Activated T-helper 1 cell treated with anti-CD3 and anti-CD28 coated beads, Interleukin-12 subunit alpha, Interleukin-12 subunit beta, Interleukin-2, Interleukin-4 antibody, amounts not matched to agents 30 ng/mL and 10 ng/mL and 1 ng/mL, durations not matched to agents 14 hours and 24 hours and 36 hours (primary cell): ENCODE results near the gene CD55. TPM values are rescaled to one million over a fixed set of nuclear protein-coding genes. Genes with fewer than 3 reads are reported as not detected.

Experiments
- DNase-seq: peaks from one replicate; pipeline ENCODE4 v3.0.0; 2021; ENCODE audit warnings: low spot score
- H3K27ac Mint-ChIP-seq: one replicate; pipeline ENCODE4 v1.8.0; 2021; ENCODE audit warnings: mild to moderate bottlenecking, mixed read lengths
- H3K27me3 Mint-ChIP-seq: one replicate; pipeline ENCODE4 v1.8.0; 2022; ENCODE audit warnings: mild to moderate bottlenecking, moderate library complexity, mixed read lengths; ENCODE audit not compliant: insufficient read depth
- H3K36me3 Mint-ChIP-seq: one replicate; pipeline ENCODE4 v1.8.0; 2021; ENCODE audit warnings: low read depth, mixed read lengths
- H3K4me1 Mint-ChIP-seq: one replicate; pipeline ENCODE4 v1.8.0; 2021; ENCODE audit warnings: low read depth, mixed read lengths
- H3K4me3 Mint-ChIP-seq: one replicate; pipeline ENCODE4 v1.8.0; 2021; ENCODE audit warnings: mild to moderate bottlenecking, moderate library complexity, mixed read lengths
- H3K9me3 Mint-ChIP-seq: one replicate; pipeline ENCODE4 v1.8.0; 2021; ENCODE audit warnings: mixed read lengths
- intact Hi-C: fragments of 100-400 bp; cut with micrococcal nuclease; formaldehyde crosslinking; loops from one replicate; pipeline ENCODE4 v1.15.1; 2024
- total RNA-seq: library from RNA; stranded (reverse); gene quantifications from 2 replicates; pipeline ENCODE4 v1.2.3, GENCODE V29; 2022

Gene CD55
- total RNA-seq, 1 donor from 2014 or later, result 178 TPM

- H3K4me1 Mint-ChIP-seq, result peaks cover 35% of the 10 kb centered on the region
- H3K9me3 Mint-ChIP-seq, result peaks cover 32% of the 10 kb centered on the region
- no peak for DNase-seq
- H3K27ac Mint-ChIP-seq, result no peak overlapping the region
- no peak overlapping the region for H3K4me3 Mint-ChIP-seq
- intact Hi-C loops, result no loop called here
- peaks cover 2% of the 10 kb centered on the region for H3K27me3 Mint-ChIP-seq
- peaks cover 13% of the 10 kb centered on the region for H3K36me3 Mint-ChIP-seq
Measured at GRCh38 chr1:207288315-207288714, 33.2 kb upstream of the CD55 start.

- DNase-seq, result no peak
- Mint-ChIP-seq H3K27me3 (peaks cover 2% of the 10 kb centered on the region), H3K4me3 (no peak overlapping the region), H3K4me1 (peaks cover 22% of the 10 kb centered on the region), H3K36me3 (peaks cover 15% of the 10 kb centered on the region), H3K9me3 (peaks cover 32% of the 10 kb centered on the region), H3K27ac (no peak overlapping the region)
- intact Hi-C loops, result no loop called here
Measured at GRCh38 chr1:207289756-207290155, 31.7 kb upstream of the CD55 start.

DNA sequence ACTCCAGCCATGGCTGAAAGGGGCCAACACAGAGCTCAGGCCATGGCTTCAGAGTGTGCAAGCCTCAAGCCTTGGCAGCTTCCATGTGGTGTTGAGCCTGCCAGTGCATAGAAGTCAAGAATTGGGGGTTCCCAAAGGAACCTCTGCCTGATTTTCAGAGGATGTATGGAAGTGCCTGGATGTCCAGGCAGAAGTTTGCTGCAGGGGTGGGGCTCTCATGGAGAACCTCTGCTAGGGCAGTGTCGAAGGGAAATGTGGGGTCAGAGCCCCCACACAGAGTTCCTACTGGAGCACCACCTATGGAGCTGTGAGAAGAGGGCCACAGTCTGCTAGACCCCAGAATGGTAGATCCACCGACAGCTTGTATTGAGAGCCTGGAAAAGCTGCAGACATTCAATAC is 29.8 kb upstream of the CD55 start:
- Mint-ChIP-seq H3K9me3 (peaks cover 29% of the 10 kb centered on the region), H3K4me3 (no peak overlapping the region), H3K4me1 (peaks cover 5% of the 10 kb centered on the region), H3K27me3 (peaks cover 5% of the 10 kb centered on the region), H3K27ac (no peak overlapping the region), H3K36me3 (peaks cover 12% of the 10 kb centered on the region)
- intact Hi-C loops, result no loop called here
- DNase-seq, result no peak

DNA sequence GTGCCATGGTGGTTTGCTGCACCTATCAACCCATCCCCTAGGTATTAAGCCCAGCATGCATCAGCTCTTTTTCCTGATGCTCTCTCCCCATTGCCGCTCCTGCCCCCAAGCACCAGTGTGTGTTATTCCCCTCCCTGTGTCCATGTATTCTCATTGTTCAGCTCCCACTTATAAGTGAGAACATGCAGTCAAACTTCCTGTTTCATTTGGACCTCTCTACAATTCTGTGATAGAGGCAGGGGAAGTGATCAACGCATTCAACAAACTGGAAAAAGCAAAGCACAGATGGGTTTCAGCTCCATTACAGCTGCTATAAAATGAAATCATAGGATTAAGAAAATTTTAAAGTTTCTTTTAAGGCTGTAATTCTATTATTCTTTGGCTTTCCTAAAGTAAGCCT is 23.3 kb upstream of the CD55 start:
- intact Hi-C loops, result no loop called here
- Mint-ChIP-seq H3K36me3 (peaks cover 7% of the 10 kb centered on the region), H3K27ac (no peak overlapping the region), H3K9me3 (peaks cover 10% of the 10 kb centered on the region), H3K4me3 (no peak overlapping the region), H3K27me3 (peaks cover 3% of the 10 kb centered on the region), H3K4me1 (peaks cover 21% of the 10 kb centered on the region)
- no peak for DNase-seq

GRCh38 chr1:207298636-207299398 is 22.7 kb upstream of the CD55 start:
- Mint-ChIP-seq H3K9me3 (peaks cover 10% of the 10 kb centered on the region), H3K36me3 (peaks cover 5% of the 10 kb centered on the region), H3K4me3 (no peak overlapping the region), H3K4me1 (peaks cover 24% of the 10 kb centered on the region), H3K27me3 (peaks cover 3% of the 10 kb centered on the region), H3K27ac (no peak overlapping the region)
- no peak for DNase-seq
- intact Hi-C loops, result no loop called here

GRCh38 chr1:207300970-207301369 is 20.5 kb upstream of the CD55 start:
- DNase-seq, result no peak
- H3K36me3 Mint-ChIP-seq, result peaks cover 5% of the 10 kb centered on the region
- no peak overlapping the region for H3K27ac Mint-ChIP-seq
- peaks cover 2% of the 10 kb centered on the region for H3K27me3 Mint-ChIP-seq
- H3K4me1 Mint-ChIP-seq, result peaks cover 24% of the 10 kb centered on the region
- H3K9me3 Mint-ChIP-seq, result peaks cover 10% of the 10 kb centered on the region
- H3K4me3 Mint-ChIP-seq, result no peak overlapping the region
- intact Hi-C loops, result no loop called here

DNA sequence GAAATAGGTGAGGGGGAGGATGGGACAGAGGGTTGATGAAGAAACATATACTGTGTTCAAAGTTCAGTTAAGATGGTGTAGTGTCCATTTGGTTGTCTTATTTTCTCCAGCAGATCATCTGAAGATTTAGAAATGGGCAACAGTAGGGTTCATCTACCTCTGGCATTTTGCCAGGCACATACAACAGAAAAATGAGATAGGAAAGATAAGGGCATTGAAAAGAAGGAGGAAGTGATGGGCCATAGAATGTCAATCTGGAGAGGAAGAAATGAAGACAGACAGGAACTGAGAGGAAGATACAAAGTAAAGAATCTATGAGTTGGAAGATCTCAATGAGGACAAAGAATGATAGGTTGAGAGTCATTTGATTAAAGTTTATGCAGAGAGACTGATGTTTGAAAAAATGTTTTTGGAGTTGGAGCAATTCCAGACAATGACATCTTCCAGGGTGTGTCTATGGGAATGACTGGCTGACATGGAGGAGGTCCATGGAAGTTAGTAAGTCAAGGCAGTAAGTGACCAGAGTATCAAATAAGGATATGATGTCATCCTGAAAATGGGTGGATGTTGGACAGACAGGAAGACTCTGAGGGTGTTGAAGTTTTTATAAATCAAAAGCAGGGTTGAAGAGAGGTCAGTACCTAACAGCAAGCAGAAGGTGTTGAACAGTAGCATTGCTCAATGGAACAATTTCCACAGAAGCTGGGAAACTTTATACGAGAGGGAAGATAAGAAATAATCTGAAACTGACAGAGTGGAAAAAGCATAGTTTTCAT is 18.7 kb upstream of the CD55 start:
- peaks cover 2% of the 10 kb centered on the region for H3K27me3 Mint-ChIP-seq
- H3K4me3 Mint-ChIP-seq, result no peak overlapping the region
- intact Hi-C loops, result no loop called here
- no peak for DNase-seq
- peaks cover 24% of the 10 kb centered on the region for H3K4me1 Mint-ChIP-seq
- peaks cover 10% of the 10 kb centered on the region for H3K9me3 Mint-ChIP-seq
- H3K36me3 Mint-ChIP-seq, result peaks cover 5% of the 10 kb centered on the region
- H3K27ac Mint-ChIP-seq, result no peak overlapping the region

- H3K27me3 Mint-ChIP-seq, result peaks cover 2% of the 10 kb centered on the region
- intact Hi-C loops, result no loop called here
- H3K27ac Mint-ChIP-seq, result no peak overlapping the region
- peaks cover 21% of the 10 kb centered on the region for H3K4me1 Mint-ChIP-seq
- peaks cover 10% of the 10 kb centered on the region for H3K9me3 Mint-ChIP-seq
- H3K4me3 Mint-ChIP-seq, result no peak overlapping the region
- DNase-seq, result no peak
- H3K36me3 Mint-ChIP-seq, result peaks cover 4% of the 10 kb centered on the region
Measured at GRCh38 chr1:207304710-207305488, 16.6 kb upstream of the CD55 start.

GRCh38 chr1:207305489-207305873 is 16.0 kb upstream of the CD55 start:
- H3K27me3 Mint-ChIP-seq, result peaks cover 2% of the 10 kb centered on the region
- no peak overlapping the region for H3K27ac Mint-ChIP-seq

GRCh38 chr1:207306023-207306422 is 15.5 kb upstream of the CD55 start:
- H3K4me3 Mint-ChIP-seq, result no peak overlapping the region
- peaks cover 4% of the 10 kb centered on the region for H3K36me3 Mint-ChIP-seq
- no peak overlapping the region for H3K27ac Mint-ChIP-seq
- intact Hi-C loops, result no loop called here
- peaks cover 2% of the 10 kb centered on the region for H3K27me3 Mint-ChIP-seq
- peaks cover 10% of the 10 kb centered on the region for H3K9me3 Mint-ChIP-seq
- H3K4me1 Mint-ChIP-seq, result peaks cover 25% of the 10 kb centered on the region
- DNase-seq, result no peak

More at GRCh38 chr1:207305489-207305873, 16.0 kb upstream of the CD55 start:
- DNase-seq, result no peak
- H3K4me3 Mint-ChIP-seq, result no peak overlapping the region
- peaks cover 25% of the 10 kb centered on the region for H3K4me1 Mint-ChIP-seq
- H3K9me3 Mint-ChIP-seq, result peaks cover 10% of the 10 kb centered on the region
- peaks cover 4% of the 10 kb centered on the region for H3K36me3 Mint-ChIP-seq
- intact Hi-C loops, result no loop called here

GRCh38 chr1:207306603-207307002 is 14.9 kb upstream of the CD55 start:
- H3K36me3 Mint-ChIP-seq, result peaks cover 4% of the 10 kb centered on the region
- no peak overlapping the region for H3K4me3 Mint-ChIP-seq
- peaks cover 25% of the 10 kb centered on the region for H3K4me1 Mint-ChIP-seq
- intact Hi-C loops, result no loop called here
- H3K9me3 Mint-ChIP-seq, result peaks cover 10% of the 10 kb centered on the region
- peaks cover 2% of the 10 kb centered on the region for H3K27me3 Mint-ChIP-seq
- DNase-seq, result no peak
- no peak overlapping the region for H3K27ac Mint-ChIP-seq

DNA sequence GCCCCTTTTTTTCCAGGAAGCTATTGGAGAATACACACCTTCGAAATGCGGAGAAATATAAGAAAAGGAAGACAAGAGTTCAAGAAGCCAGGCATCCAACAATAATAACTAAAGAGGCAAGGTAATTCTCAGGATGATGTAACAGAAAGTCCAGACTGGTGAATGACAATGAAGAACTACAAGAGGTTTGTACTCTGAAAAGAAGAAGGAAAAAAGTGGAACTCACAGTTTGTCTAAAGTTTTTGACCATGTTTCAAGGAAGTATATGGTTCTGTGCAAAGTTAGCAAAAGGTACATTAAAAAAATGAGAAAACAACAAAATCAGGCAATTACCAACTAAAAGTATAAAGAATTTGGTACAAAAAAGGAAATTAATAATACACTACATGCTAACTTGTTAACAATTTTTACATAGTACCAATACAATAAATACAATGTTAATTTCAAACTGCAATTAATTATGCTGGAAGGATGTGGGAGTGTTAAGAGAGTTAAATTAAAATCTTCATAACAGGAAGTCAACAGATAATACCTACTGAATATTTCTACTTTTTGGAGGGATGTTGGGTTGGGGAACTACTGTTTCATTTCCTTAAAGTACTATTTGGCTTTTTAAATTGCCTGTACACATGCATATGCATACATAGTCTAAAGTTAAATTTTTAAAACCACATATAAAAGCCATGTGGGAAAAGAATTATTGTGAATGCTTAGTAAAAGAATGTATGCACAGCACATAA is 12.9 kb upstream of the CD55 start:
- Mint-ChIP-seq H3K27ac (no peak overlapping the region), H3K36me3 (no peaks in the 10 kb centered on the region), H3K4me3 (no peak overlapping the region), H3K4me1 (peaks cover 11% of the 10 kb centered on the region), H3K27me3 (peaks cover 2% of the 10 kb centered on the region), H3K9me3 (no peaks in the 10 kb centered on the region)
- intact Hi-C loops, result no loop called here
- no peak for DNase-seq
